DMS 273 treated with DMSO at 0.1 percent for 48 hours (cell line): ENCODE measurements around the gene GPATCH1.
"Not testable (repeated sequence)": the region's sequence is repeated elsewhere in the genome, so short reads cannot be mapped to it uniquely, and the experiment has no call there.

Source experiments
- DNase-seq: peaks from one replicate; lab custom pipeline; 2025; lab: John Stamatoyannopoulos, UW

Gene GPATCH1, protein sequence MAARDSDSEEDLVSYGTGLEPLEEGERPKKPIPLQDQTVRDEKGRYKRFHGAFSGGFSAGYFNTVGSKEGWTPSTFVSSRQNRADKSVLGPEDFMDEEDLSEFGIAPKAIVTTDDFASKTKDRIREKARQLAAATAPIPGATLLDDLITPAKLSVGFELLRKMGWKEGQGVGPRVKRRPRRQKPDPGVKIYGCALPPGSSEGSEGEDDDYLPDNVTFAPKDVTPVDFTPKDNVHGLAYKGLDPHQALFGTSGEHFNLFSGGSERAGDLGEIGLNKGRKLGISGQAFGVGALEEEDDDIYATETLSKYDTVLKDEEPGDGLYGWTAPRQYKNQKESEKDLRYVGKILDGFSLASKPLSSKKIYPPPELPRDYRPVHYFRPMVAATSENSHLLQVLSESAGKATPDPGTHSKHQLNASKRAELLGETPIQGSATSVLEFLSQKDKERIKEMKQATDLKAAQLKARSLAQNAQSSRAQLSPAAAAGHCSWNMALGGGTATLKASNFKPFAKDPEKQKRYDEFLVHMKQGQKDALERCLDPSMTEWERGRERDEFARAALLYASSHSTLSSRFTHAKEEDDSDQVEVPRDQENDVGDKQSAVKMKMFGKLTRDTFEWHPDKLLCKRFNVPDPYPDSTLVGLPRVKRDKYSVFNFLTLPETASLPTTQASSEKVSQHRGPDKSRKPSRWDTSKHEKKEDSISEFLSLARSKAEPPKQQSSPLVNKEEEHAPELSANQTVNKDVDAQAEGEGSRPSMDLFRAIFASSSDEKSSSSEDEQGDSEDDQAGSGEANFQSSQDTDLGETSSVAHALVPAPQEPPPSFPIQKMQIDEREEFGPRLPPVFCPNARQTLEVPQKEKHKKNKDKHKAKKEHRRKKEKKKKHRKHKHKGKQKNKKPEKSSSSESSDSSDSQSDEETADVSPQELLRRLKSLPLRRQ

DNA sequence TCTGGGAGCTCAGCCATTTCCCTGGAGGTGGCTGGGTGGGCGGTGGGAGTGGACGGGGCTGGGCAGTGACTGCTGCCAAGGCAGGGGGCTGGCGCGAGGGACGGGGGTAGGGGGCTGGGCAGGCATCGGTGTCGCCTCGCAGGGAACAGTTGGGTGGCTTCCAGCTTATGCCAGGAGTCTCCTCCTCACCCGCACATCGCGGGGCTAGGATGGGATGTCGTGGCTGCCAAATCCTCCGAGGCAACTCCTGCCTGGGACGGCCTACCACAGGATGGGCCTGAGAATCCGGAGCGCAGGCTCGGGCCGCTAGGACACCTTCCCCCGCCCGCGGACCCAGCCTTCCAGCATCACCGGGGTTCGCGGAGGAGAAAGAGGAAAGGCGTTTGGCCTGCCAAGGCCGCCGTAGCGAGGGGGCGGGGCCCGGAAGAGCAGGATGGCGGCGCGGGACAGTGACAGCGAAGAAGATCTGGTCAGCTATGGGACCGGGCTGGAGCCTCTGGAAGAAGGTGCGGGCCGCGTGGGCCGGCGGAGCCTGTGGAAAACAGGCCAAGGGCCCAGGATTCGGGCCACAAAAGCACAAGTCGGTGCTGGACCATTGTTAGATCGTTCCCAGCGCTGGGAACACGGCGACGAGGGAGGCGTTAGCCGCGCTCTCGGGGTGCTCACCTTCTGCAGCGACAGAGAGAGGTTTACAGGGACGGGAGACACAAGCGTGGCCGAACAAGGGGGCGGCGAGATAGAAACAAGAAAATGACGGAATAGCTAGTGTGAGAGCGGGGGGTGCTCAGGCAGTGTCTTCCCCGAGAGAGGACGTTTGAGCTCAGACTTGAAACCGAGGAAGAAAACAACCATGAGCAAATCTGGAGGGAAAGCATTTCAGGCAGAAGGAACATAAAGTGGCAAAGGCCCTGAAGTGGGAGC, at the start of gene GPATCH1:
Gene GPATCH1, plus strand, starts transcription at position 421 of the 921 bp plus-strand sequence. Its CDS starts 13 bp downstream, at position 434.
- peak; percentile 76 for DNase-seq

DNA sequence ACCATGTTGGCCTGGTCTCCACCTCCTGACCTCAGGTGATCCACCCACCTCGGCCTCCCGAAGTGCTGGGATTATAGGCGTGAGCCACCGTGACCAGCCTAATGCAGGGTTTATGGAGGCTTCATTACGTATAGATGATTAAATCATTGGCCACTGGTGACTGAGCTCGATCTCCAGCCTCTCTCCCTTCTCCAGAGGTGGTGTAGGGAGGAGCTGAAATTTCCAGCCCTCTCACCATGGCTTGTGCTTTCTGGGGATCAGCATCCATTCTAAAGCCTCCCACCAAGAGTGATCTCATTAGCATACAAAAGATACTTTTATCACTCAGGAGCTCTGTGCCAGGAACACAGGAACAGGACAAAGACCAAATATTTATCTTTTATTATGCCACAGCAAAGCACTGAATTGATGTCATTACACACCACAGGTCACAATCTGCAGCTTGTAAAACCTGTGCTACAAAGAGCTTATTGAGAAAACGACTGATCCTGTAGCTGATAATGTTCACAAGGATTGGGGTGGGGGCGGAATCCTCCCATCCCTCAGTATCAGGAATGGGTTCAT, 48.7 kb upstream of the GPATCH1 start:
- no peak for DNase-seq

DNA sequence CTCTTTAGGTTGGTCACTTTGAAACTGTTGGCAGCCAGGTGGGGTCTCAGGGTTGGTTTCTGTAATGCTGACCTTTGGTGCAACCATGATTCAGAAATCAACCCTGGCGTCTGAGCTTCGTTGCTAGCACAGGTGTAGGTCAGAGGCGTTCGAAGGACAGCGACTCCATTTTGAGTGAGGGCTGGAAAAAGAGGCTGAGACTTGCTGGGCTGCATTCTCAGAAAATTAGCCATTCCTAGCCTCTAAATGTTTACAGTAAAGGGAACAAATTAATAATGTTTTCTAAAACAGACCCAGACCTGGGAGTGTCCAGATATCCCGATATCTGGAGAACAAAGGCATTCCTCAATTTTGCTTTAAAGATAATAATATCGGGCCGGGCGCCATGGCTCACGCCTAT, 45.5 kb upstream of the GPATCH1 start:
- DNase-seq: no peak

DNA sequence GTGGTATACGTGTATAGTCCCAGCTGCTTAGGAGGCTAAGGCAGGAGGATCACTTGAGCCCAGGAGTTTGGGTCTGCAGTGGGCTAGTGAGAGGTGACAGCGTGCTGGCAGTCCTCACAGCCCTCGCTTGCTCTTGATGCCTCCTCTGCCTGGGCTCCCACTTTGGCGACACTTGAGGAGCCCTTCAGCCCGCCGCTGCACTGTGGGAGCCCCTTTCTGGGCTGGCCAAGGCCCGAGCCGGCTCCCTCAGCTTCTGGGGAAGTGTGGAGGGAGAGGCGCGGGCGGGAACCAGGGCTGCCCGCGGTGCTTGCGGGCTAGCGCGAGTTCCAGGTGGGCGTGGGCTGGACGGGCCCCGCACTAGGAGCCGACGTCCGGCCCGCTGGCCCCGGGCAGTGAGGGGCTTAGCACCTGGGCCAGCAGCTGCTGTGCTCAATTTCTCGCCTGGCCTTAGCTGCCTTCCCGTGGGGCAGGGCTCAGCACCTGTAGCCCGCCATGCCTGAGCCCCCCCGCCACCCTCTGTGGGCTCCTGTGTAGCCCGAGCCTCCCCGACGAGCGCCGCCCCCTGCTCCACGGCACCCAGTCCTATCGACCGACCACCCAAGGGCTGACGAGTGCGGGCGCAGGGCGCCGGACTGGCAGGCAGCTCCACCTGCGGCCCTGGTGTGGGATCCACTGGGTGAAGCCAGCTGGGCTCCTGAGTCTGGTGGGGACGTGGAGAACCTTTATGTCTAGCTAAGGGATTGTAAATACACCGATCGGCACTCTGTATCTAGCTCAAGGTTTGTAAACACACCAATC, 44.4 kb upstream of the GPATCH1 start:
- not testable (repeated sequence) for DNase-seq

DNA sequence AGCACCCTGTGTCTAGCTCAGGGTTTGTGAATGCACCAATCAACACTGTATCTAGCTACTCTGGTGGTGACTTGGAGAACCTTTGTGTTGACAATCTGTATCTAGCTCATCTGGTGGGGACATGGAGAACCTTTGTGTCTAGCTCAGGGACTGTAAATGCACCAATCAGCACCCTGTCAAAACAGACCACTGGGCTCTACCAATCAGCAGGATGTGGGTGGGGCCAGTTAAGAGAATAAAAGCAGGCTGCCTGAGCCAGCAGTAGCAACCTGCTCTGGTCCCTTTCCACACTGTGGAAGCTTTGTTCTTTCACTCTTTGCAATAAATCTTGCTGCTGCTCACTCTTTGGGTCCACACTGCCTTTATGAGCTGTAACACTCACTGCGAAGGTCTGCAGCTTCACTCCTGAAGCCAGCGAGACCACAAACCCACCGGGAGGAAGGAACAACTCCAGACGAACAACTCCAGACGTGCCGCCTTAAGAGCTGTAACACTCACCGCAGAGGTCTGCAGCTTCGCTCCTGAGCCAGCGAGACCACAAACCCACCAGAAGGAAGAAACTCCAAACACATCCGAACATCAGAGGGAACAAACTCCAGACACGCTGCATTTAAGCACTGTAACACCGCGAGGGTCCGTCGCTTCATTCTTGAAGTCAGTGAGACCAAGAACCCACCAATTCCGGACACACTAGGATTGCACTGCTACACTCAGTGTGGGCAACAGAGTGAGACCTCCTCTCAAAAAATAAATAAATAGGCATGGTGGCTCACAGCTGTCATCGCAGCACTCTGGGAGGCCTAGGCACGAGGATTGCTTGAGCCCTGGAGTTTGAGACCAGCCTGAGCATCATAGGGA, 43.6 kb upstream of the GPATCH1 start:
- DNase-seq: not testable (repeated sequence)

DNA sequence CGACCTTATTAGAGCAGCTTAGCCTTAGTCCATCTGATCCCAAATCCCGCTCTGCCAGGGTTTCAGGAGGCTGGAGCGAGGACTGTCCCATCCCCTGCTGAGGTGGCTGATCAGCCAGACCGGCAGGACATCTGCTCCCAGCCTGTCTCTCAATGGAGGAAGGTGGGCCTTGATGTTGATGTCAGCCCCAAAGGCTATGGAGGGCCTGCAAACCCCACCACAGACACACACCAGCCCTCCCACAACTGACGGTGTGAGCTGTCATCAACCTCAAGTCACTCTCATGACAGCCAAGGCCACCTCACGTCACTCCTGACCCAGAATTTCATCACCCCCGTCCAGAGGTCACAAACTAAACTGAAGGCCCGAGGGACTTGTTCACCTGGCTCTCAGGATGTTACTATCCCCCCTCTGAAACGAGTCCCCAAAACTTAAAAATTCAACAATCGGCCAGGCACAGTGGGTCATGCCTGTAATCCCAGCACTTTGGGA, 41.8 kb upstream of the GPATCH1 start:
- no peak for DNase-seq

DNA sequence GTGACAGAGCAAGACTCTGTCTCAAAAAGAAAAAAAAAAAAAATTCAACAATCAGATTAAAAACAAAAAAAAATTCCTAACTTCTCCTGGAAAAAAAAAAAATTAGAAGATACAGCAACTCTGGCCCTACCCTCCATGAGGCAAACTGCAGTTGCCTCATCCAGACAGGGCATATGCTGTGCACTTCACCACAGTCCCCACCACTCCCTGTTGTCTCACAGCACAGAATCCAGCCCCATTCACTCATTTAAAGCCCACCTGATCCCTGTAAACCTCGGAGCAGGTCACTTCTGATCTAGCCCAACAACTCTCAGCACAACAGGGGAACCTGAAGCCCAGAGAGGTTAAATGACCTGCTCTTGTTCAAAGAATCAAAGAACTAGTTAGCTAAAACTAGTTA, 41.2 kb upstream of the GPATCH1 start:
- no peak for DNase-seq

DNA sequence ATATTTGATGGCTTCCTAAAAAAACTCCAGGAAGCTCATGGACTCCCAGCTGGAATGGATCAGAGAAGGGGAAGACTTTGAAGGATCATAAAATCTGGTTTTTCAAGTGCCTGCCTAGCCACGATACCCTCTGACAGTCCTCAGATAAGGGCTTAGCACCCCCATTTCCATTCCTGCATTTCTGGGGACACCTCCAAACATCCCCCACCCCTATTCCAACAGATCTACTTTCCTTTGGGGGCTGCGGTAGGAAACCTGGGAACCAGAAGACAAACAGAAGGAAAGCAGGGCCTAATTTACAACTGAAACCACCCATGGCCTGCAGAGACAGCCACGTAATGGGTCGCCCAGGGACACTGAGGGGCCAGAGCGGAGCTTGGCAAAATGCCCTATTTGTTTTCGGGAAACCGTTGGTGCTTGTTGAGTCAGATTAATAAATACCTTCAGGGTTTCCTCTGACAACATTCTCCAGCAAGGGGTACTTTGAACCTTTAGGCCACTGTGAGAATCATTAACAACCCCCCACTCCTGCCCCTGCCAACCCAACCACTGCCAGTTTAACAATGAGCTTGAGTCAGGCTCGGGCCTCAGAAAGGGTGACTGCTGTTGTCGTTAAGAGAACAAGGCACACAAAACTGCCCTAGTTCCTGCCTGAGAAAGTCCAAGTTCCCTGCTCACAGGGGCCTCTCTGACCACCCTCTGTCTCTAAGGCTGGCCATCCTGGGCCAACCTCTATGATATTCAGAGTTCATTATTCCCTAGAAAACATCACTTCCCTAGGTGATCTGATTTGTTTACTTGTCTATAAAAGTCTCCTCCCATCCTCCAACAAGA, 39.8 kb upstream of the GPATCH1 start:
- DNase-seq: no peak

DNA sequence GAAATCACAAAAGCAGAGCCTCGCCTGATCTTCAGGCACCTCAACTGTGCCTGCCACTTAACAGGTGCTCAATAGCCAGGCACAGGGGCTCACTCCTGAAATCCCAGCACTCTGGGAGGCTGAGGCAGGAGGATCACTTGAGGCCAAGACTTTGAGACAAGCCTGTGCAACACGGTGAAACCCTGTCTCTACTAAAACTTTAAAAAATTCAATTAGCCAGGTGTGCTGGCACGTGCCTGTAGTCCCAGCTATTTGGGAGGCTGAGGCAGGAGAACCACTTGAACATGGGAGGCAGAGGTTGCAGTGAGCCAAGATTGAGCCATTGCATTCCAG, 39.2 kb upstream of the GPATCH1 start:
- not testable (repeated sequence) for DNase-seq

DNA sequence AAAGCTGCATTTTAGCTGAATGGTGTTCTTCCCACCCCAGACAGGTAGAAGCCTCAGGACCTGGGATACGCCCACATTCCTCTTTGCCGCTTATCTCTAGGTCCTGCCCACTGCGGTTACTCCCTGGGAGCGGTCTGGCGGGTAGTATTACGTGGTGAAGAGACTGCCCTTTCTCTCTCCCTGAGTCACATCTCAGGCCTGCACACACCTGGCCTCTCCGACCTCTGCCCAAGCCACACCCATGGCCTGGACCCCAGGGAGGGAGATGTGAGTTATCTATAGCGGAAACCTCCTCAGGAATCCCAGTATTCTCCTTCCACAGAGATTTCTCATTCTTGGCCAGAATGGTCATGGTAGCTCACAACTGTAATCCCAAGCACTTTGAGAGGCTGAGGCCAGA, 33.6 kb upstream of the GPATCH1 start:
- DNase-seq: no peak

DNA sequence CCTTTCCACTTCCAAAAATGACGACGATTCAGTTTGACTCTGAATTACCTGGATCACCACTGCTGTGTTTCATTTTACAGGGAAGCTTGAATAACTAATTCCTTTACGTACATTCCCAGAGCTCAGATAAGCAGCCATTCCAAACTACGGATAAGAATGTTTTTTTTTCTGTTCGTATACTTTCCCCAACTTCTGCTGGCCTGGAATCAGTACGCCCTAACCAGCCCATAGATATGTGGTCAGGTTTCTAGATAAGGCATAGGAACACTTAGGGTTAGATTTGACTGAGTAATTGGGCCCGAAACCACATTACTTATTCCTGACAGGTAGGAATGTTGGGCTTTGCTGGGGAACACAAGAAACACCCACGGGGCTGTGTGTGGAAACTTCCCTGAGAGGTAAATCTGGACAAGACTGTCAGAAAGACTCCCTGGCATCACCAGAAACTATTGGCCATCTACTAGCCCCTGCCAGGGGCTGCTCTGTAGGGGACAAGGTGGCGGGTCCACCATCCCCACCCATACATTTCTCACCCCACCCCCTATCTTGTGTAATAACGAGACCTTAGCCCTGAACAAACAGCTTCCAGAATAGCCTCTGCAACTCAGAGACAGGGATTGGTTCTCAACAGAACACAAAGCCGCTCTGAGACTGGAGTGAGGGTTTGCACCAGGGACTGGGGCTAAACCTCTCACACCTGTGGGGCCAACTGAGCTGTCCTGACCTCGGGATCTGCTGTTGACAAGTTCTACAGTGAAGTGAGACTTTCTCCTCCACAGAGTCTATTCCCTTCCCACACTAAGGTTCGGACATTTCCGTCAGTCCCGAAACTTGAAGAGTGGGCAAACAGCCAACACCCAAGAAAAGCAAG, 31.9 kb upstream of the GPATCH1 start:
- DNase-seq: no peak

DNA sequence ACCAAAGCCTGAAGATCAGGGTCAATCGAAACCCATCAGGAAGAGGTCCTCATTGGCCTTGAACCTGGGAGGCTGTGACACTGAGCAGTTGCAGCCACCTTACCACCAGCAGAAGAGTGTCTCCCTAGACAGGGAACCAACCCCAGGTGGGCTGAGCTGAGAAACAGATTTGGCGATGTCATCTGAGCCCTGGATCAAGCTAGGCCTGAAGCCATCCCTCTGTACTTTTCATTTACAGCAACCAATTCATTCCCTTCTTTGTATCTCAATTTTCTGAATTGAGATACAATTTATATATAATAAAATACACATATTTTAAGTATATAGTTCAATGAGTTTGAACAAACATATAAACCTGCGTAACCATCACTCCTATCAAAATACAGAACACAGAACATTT, 30.9 kb upstream of the GPATCH1 start:
- DNase-seq: no peak

DNA sequence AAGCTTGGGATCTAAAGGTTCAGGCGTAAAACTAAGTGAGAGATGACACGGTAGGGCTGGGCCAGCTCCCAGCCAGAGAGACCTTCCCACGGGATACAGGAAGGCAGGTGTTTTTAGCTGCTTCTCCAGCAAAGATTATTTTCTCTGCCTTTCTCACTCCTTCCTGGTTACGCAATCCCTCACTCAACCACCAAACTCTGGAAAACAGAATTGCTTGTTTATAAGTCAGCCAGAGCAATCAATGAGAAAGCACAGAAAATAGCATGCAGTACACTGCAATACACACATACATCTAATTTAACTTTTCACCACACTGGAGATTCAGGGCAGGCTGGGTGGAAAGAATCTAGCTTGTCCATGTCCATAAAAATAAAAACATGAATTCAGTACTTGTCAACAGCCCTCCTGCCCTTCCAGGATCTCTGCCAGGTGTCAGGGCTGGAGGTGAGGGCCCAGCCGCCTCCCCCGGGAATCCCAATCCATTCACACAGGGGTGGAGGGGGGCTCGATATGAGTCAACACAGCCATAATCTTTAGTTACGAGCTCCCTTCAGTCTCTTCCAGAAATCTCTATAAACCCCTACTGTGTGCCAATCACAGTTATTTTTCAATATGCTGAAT, 28.5 kb upstream of the GPATCH1 start:
- no peak for DNase-seq

DNA sequence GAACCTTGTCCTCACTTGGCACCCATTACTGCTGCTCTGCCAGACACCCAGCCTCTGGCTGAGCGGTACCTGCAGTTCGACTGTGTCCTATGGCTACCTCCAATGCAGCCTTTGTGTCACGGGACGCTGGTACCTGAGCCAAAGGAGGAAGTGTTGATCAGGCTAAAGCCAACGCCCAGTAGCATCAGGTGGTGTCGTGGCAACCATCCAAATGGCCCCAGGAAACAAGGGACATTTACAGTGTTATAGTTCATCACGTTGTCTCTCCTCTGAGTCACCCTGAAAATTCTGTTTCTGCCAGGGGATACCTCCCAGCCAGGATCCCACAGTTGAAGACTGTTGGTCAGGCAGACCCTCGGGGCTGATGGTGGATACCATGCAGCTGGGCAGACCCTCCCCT, 26.4 kb upstream of the GPATCH1 start:
- no peak for DNase-seq

DNA sequence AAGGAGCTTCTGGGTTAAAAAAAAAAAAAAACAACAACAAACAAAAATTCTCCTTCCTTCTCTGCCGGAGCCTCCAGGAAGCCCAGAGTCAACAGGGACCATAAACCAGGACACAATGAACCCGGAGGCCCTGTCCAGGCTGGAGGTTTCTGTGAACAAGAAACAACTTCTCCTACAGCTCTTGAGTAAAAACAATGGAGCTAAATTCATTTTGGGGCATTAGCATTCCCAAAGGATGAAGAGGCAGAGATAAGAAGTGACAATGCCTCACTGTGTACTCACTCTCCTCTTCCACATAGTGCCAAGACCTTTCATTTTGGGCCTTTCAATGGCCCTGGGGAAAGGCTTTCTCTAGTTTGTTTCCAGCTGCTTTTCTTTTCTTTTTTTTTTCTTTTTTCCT, 25.3 kb upstream of the GPATCH1 start:
- no peak for DNase-seq

DNA sequence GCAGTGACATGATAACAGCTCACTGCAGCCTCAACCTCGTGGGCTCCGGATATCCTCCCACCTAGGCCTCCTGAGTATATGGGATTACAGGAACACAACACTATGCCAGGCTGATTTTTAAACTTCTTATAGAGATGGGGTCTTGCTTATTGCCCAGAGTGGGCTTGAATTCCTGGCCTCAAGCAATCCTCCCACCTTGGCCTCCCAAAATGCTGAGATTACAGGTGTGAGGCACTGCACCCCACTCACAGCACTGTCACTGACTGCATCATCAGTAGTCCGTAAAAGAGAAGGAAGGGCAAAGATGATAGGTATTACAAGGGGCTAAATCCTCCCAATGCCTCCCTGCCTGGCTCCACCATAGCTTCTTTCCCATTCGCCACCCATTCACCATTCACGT, 20.4 kb upstream of the GPATCH1 start:
- no peak for DNase-seq

DNA sequence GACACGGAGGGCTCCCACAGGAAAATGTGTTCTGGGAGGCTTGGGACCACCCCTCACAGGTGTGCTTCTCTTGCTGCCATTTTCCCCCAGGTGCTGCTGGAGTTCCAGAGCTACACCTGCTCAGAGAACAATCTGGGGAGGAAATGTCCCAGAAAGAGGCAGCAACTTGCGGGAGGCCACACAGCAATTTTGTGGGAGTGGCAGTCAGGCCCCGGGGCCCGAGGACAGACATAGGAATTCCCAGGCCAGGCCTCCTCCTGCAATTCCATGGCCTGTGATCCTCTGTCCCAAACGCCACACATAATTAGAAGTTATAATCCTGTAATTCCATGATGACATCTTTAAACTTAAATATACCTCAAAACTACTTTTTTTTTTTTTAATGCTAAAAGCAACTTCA, 18.1 kb upstream of the GPATCH1 start:
- no peak for DNase-seq
